CD4-positive, alpha-beta memory T cell (primary cell): Measurements from ENCODE around the gene WDFY1. TPM values are rescaled to one million over a fixed set of nuclear protein-coding genes. Genes with fewer than 3 reads are reported as not detected.

Experiments
- CTCF ChIA-PET: fragments of 350-600 bp; sonication (Branson Sonifier 250); formaldehyde crosslinking; loops from one replicate; lab custom pipeline; 2021; ENCODE audit warnings: inconsistent platforms; ENCODE audit not compliant: partially characterized antibody; lab: Charles Lee
- POLR2A ChIA-PET: fragments of 350-600 bp; sonication (Branson Sonifier 250); formaldehyde crosslinking; loops from one replicate; lab custom pipeline; 2021; ENCODE audit not compliant: partially characterized antibody; lab: Charles Lee
- DNase-seq, 5 donors: peaks; one replicate each; pipeline versions ENCODE4 v3.0.0 to v3.0.0-alpha.2; 2020 to 2022; ENCODE audit warnings: mixed read lengths in 1 of 5
- H3K27ac ChIP-seq: one replicate; pipeline ENCODE4 v1.7.0; 2013; ENCODE audit warnings: low read depth, low read length
- H3K27me3 ChIP-seq: 2 replicates; pipeline ENCODE4 v1.7.0; 2013; ENCODE audit warnings: mild to moderate bottlenecking, low read length, moderate library complexity; ENCODE audit not compliant: insufficient read depth
- H3K36me3 ChIP-seq: 2 replicates; pipeline ENCODE4 v1.7.0; 2013; ENCODE audit warnings: mild to moderate bottlenecking, low read length, moderate library complexity; ENCODE audit not compliant: insufficient read depth
- H3K4me1 ChIP-seq: 2 replicates; pipeline ENCODE4 v1.7.0; 2013; ENCODE audit warnings: mild to moderate bottlenecking, low read length, moderate library complexity; ENCODE audit not compliant: insufficient read depth
- H3K4me3 ChIP-seq, 2 donors: one replicate each; pipeline ENCODE4 v1.7.0; 2013; ENCODE audit warnings: low read length in 2 of 2, mild to moderate bottlenecking in 1 of 2
- H3K9me3 ChIP-seq, 2 donors: one replicate each; pipeline ENCODE4 v1.7.0; 2013; ENCODE audit warnings: low read length in 2 of 2, control low read depth in 1 of 2; ENCODE audit not compliant: control insufficient read depth in 1 of 2
- H3K27ac Mint-ChIP-seq, 7 donors: one replicate each; pipeline ENCODE4 v1.8.0; 2020 to 2021; ENCODE audit warnings: mixed read lengths in 7 of 7, mild to moderate bottlenecking in 6 of 7, inconsistent platforms in 3 of 7, moderate library complexity in 3 of 7
- H3K27me3 Mint-ChIP-seq, 2 donors: one replicate each; pipeline ENCODE4 v1.8.0; 2020 to 2021; ENCODE audit warnings: mixed read lengths in 2 of 2
- H3K36me3 Mint-ChIP-seq, 2 donors: one replicate each; pipeline ENCODE4 v1.8.0; 2020 to 2021; ENCODE audit warnings: mixed read lengths in 2 of 2, inconsistent platforms in 1 of 2, mild to moderate bottlenecking in 1 of 2
- H3K4me1 Mint-ChIP-seq, 4 donors: one replicate each; pipeline ENCODE4 v1.8.0; 2020 to 2021; ENCODE audit warnings: mixed read lengths in 4 of 4, mild to moderate bottlenecking in 1 of 4
- H3K4me3 Mint-ChIP-seq, 8 donors: one replicate each; pipeline ENCODE4 v1.8.0; 2020 to 2021; ENCODE audit warnings: mixed read lengths in 8 of 8, mild to moderate bottlenecking in 7 of 8, moderate library complexity in 6 of 8, inconsistent platforms in 3 of 8
- H3K9me3 Mint-ChIP-seq, 8 donors: one replicate each; pipeline ENCODE4 v1.8.0; 2020 to 2021; ENCODE audit warnings: mixed read lengths in 8 of 8, mild to moderate bottlenecking in 5 of 8, inconsistent platforms in 3 of 8, moderate library complexity in 1 of 8
- intact Hi-C: fragments of 100-400 bp; cut with micrococcal nuclease; formaldehyde crosslinking; loops from one replicate; pipeline ENCODE4 v1.15.1; 2023
- polyA plus RNA-seq, 2 donors: library from polyadenylated mRNA; unstranded; fragments of 300-500 nt; fragmentation: Illumina TruSeq; gene quantifications; one replicate each; pipeline ENCODE4 v1.2.3, GENCODE V29; 2021
- total RNA-seq, 2 experiments: library from RNA; stranded (reverse); gene quantifications; one replicate each; pipeline ENCODE4 v1.2.3, GENCODE V29; 2021

WDFY1 gene
- total and polyA plus RNA-seq, 4 experiments from 2014 or later = 26.5 to 37.7 (median 31.2) TPM

GRCh38 chr2:223897669-223898330 lies 47.3 kb downstream of the WDFY1 start:
- no peaks in the 10 kb centered on the region for H3K27me3 Mint-ChIP-seq
- peak overlapping the region in 2 of 7 donors; percentile 0 to 12 for H3K27ac Mint-ChIP-seq
- Histone ChIP-seq H3K27ac (no peak overlapping the region), H3K4me1 (no peaks in the 10 kb centered on the region), H3K9me3 (no peaks in the 10 kb centered on the region), H3K36me3 (peaks cover 39% of the 10 kb centered on the region), H3K4me3 (no peak overlapping the region), H3K27me3 (no peaks in the 10 kb centered on the region)
- DNase-seq = no peak
- H3K9me3 Mint-ChIP-seq = no peaks in the 10 kb centered on the region
- POLR2A ChIA-PET = no interaction called here
- H3K36me3 Mint-ChIP-seq = peaks cover 55 to 75% of the 10 kb centered on the region in 2 donors
- intact Hi-C loops = no loop called here
- CTCF ChIA-PET = interaction anchor here (0.7 kb wide), 1 partner anchor 32 kb away, joined by 3 read pairs; no protein-coding TSS in a partner anchor
- H3K4me1 Mint-ChIP-seq = peaks cover 0 to 15% (median 4%) of the 10 kb centered on the region in 4 donors
- H3K4me3 Mint-ChIP-seq = no peak overlapping the region

DNA sequence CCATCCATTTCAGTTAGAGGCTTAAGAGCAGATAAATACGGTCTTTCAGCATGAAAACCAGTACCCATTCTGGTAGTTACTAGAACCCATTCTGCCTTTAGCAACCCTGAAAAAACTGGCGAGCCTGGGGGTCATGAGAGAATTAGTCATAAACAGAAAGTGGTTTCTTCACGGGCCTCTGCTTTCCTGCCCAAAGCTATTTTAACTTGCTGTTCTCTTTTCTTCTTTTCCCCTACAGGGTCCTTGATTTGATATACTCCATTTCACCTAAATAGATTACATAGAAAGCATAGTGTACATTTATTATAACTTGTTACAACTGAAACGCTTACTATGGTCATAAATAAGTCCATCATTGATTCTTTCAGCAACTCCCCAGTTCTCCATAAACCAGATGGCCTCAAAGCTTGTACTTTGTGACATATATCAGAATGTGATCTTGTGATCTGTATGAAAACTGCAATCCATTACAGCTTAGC lies 48.3 kb downstream of the WDFY1 start:
- intact Hi-C loops = no loop called here
- H3K27me3 ChIP-seq = no peaks in the 10 kb centered on the region
- peaks cover 39% of the 10 kb centered on the region for H3K36me3 ChIP-seq
- no peak overlapping the region for H3K27ac ChIP-seq
- POLR2A ChIA-PET = no interaction called here
- no peak overlapping the region for H3K4me3 ChIP-seq
- peaks cover 56 to 81% of the 10 kb centered on the region in 2 donors for H3K36me3 Mint-ChIP-seq
- no peaks in the 10 kb centered on the region for H3K27me3 Mint-ChIP-seq
- CTCF ChIA-PET = interaction anchor here (0.7 kb wide), 1 partner anchor 33 kb away, joined by 3 read pairs; no protein-coding TSS in a partner anchor
- peak overlapping the region in 5 of 7 donors; percentile 18 to 80 (median 48) for H3K27ac Mint-ChIP-seq
- peaks cover 0 to 15% (median 4%) of the 10 kb centered on the region in 4 donors for H3K4me1 Mint-ChIP-seq
- no peaks in the 10 kb centered on the region for H3K4me1 ChIP-seq
- H3K9me3 Mint-ChIP-seq = no peaks in the 10 kb centered on the region
- DNase-seq = no peak
- no peaks in the 10 kb centered on the region for H3K9me3 ChIP-seq
- peak overlapping the region in 1 of 8 donors; percentile 66 for H3K4me3 Mint-ChIP-seq

GRCh38 chr2:223894968-223895367 lies 50.2 kb downstream of the WDFY1 start:
- H3K36me3 Mint-ChIP-seq = peaks cover 46 to 73% of the 10 kb centered on the region in 2 donors
- peaks cover 0 to 15% (median 4%) of the 10 kb centered on the region in 4 donors for H3K4me1 Mint-ChIP-seq
- H3K4me3 Mint-ChIP-seq = no peak overlapping the region
- no peaks in the 10 kb centered on the region for H3K9me3 Mint-ChIP-seq
- Histone ChIP-seq H3K9me3 (no peaks in the 10 kb centered on the region), H3K4me1 (no peaks in the 10 kb centered on the region), H3K27ac (no peak overlapping the region), H3K4me3 (no peak overlapping the region), H3K36me3 (peaks cover 25% of the 10 kb centered on the region), H3K27me3 (no peaks in the 10 kb centered on the region)
- intact Hi-C loops = no loop called here
- CTCF ChIA-PET = interaction anchor here (0.9 to 1.1 kb wide), 4 partner anchors 9 to 15 kb away, joined by 3 to 6 read pairs (median 3); no protein-coding TSS in a partner anchor
- POLR2A ChIA-PET = no interaction called here
- H3K27me3 Mint-ChIP-seq = no peaks in the 10 kb centered on the region
- DNase-seq = no peak
- H3K27ac Mint-ChIP-seq = no peak overlapping the region

GRCh38 chr2:223894009-223894408 lies 51.1 kb downstream of the WDFY1 start:
- H3K9me3 Mint-ChIP-seq = no peaks in the 10 kb centered on the region
- H3K36me3 ChIP-seq = peaks cover 30% of the 10 kb centered on the region
- peaks cover 43 to 75% of the 10 kb centered on the region in 2 donors for H3K36me3 Mint-ChIP-seq
- no peaks in the 10 kb centered on the region for H3K4me1 ChIP-seq
- no peaks in the 10 kb centered on the region for H3K9me3 ChIP-seq
- peaks cover 0 to 15% (median 4%) of the 10 kb centered on the region in 4 donors for H3K4me1 Mint-ChIP-seq
- no peak overlapping the region for H3K27ac Mint-ChIP-seq
- no peak overlapping the region for H3K4me3 Mint-ChIP-seq
- ChIA-PET POLR2A (no interaction called here), CTCF (no interaction called here)
- intact Hi-C loops = no loop called here
- no peaks in the 10 kb centered on the region for H3K27me3 Mint-ChIP-seq
- no peak overlapping the region for H3K27ac ChIP-seq
- DNase-seq = no peak
- no peaks in the 10 kb centered on the region for H3K27me3 ChIP-seq
- H3K4me3 ChIP-seq = no peak overlapping the region

DNA sequence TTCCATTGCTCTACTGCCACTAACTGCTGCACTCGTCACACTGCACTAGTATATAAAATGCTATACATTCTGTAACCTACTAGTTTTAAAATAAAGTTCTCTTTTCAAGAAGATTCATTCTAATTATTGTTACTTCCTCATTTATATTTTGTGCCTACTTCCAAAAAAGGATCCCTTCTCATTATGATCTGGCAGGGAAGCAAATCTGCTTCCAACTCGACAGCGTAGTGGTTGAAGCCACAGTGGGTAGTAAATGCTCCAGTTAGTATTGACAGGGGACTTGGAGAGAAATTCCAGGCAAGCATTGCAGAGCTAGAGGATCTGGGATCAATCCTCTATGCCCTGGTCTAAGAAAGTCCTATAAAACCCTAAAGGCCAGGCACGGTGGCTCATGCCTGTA lies 54.4 kb downstream of the WDFY1 start:
- no peak for DNase-seq
- H3K27me3 Mint-ChIP-seq = no peaks in the 10 kb centered on the region
- peaks cover 23% of the 10 kb centered on the region for H3K36me3 ChIP-seq
- H3K27me3 ChIP-seq = no peaks in the 10 kb centered on the region
- ChIA-PET POLR2A (no interaction called here), CTCF (interaction anchor here (1.3 kb wide), 1 partner anchor 11 kb away, joined by 5 read pairs; no protein-coding TSS in a partner anchor)
- no peak overlapping the region for H3K4me3 ChIP-seq
- H3K4me1 Mint-ChIP-seq = no peaks in the 10 kb centered on the region
- H3K9me3 ChIP-seq = no peaks in the 10 kb centered on the region
- no peak overlapping the region for H3K4me3 Mint-ChIP-seq
- no peak overlapping the region for H3K27ac Mint-ChIP-seq
- intact Hi-C loops = no loop called here
- no peak overlapping the region for H3K27ac ChIP-seq
- H3K36me3 Mint-ChIP-seq = peaks cover 48 to 66% of the 10 kb centered on the region in 2 donors
- H3K9me3 Mint-ChIP-seq = no peaks in the 10 kb centered on the region
- no peaks in the 10 kb centered on the region for H3K4me1 ChIP-seq

DNA sequence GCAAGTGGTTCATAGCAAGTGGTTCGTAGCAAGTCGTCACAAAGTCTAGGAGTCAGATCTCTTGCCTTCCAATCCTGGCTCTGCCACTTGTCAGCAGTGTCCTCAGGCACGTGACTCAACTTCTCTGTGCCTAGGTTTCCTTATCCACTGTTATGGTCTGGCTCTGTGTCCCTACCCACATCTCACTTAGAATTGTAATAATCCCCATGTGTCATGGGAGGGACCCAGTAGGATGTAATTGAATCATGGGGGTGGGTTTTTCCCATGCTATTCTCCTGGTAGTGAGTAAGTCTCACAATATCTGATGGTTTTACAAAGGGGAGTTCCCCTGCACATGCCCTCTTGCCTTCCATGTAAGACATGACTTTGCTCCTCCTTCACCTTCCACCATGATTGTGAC lies 55.9 kb downstream of the WDFY1 start:
- POLR2A ChIA-PET = no interaction called here
- peaks cover 20% of the 10 kb centered on the region for H3K36me3 ChIP-seq
- intact Hi-C loops = no loop called here
- no peak for DNase-seq
- H3K9me3 ChIP-seq = no peaks in the 10 kb centered on the region
- H3K27ac ChIP-seq = no peak overlapping the region
- Mint-ChIP-seq H3K27me3 (no peaks in the 10 kb centered on the region), H3K4me3 (no peak overlapping the region), H3K27ac (peak overlapping the region in 2 of 7 donors; percentile 22 to 24), H3K4me1 (no peaks in the 10 kb centered on the region), H3K36me3 (peaks cover 46 to 66% of the 10 kb centered on the region in 2 donors), H3K9me3 (no peaks in the 10 kb centered on the region)
- CTCF ChIA-PET = interaction anchor here (0.7 kb wide), 1 partner anchor 19 kb away, joined by 5 read pairs; no protein-coding TSS in a partner anchor
- H3K4me3 ChIP-seq = no peak overlapping the region
- no peaks in the 10 kb centered on the region for H3K27me3 ChIP-seq
- no peaks in the 10 kb centered on the region for H3K4me1 ChIP-seq

- Histone ChIP-seq H3K27me3 (no peaks in the 10 kb centered on the region), H3K27ac (no peak overlapping the region), H3K4me1 (no peaks in the 10 kb centered on the region), H3K9me3 (no peaks in the 10 kb centered on the region), H3K36me3 (peaks cover 12% of the 10 kb centered on the region), H3K4me3 (no peak overlapping the region)
- no peaks in the 10 kb centered on the region for H3K9me3 Mint-ChIP-seq
- peaks cover 40 to 59% of the 10 kb centered on the region in 2 donors for H3K36me3 Mint-ChIP-seq
- DNase-seq = no peak
- POLR2A ChIA-PET = no interaction called here
- H3K4me3 Mint-ChIP-seq = no peak overlapping the region
- H3K4me1 Mint-ChIP-seq = no peaks in the 10 kb centered on the region
- intact Hi-C loops = no loop called here
- H3K27ac Mint-ChIP-seq = no peak overlapping the region
- no peaks in the 10 kb centered on the region for H3K27me3 Mint-ChIP-seq
- CTCF ChIA-PET = no interaction called here
Observed at GRCh38 chr2:223888251-223888650, 56.9 kb downstream of the WDFY1 start.
